HG02588 (cell line): ENCODE results near the gene SND1.

Experiments used
- ATAC-seq: cut with Tn5 transposase; IDR thresholded peaks from one replicate; pipeline ENCODE4 v1.9.1; 2021; ENCODE audit warnings: mild to moderate bottlenecking, moderate library complexity; ENCODE audit not compliant: unreplicated experiment

The SND1 gene

DNA sequence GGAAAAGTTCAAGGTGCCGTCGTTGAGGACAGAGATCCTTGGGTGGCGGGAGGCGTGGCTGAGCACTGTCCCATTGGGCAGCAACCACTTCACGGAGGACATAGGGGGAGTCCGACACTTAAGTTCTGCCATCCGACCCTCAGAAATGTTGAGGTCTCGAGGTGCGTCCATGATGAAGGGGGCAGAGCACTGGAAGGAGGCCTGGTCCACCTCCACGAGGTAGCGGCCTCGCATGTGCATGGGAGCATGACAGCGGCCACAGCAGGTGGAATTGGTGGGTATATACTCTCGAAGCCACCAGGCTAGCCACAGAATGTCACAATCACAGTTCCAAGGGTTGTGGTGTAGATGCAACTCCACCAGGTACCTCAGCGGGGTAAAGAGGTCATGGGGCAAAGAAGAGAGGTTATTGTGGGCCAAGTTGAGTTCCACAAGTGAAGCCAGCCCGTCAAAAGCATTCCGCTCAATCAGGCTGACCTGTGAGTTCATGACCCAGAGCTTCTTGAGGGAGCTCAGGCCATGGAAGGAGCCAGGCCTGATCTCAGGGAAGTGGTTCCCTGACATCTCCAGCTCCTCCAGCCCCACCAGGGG, 377.5 kb downstream of the SND1 start:
- no peak for ATAC-seq

DNA sequence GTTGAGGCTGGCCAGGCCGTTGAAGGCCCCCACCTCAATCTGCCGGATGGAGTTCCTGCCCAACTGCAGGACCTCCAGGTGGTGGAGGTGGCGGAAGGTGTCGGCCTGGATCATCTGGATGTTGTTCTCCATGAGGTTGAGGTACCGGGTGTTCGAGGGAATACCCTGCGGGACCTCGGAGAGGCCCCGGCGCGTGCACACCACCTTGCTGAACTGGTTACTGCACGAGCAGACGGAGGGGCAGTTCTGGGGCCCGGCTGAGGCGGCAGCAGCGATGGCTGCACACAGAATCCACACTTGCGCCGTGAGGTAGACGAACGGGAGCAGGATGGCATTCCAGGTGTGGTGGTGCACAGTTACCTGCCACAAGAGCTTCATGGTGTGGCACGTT, 378.3 kb downstream of the SND1 start:
- ATAC-seq = no peak

DNA sequence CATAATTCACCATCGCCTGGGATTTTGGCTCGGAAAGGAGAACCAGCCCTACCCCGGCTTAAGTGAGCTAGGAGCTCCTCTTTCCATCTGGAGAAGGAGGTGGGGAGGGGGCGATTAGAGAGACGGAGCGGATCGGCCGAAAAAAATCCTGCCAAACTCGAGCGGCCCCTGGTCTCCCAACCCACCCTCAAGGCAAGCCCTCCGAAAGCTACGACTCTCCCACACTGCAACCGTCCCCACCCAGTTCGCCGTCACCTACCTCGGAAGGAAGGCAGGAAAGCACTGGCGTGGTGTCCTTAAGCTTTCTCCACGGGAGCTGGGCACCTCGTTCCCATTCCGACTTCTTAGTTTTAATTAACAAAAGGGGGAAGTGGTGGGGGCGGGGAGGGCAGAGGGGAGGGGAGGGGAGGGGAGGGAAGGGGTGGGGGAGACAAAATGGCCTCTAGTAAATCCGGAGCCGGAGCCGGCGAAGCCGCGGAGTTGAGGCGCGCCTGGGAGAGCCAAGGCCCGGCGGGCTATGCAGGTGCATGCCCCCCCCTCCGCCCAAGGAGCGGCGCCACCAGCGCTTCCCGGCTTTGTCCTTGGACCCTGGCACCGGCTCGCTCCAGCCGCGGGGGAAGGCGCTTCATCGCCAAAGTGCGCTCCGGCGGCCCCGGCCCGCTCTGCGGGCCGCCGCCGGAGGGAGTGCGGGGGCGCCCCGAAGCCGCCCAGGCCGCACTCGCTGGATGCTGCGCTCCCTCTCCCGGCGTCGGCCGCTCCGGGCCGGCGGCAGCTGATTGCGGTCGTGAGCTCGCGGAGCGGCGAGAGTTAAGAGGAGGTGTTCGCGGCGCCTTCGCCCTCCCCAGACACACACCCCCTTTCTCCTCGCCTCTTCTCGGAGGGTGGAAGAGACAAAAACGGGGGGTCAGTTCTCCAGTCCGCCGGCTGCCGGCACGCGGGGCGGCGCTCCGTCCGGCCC, 378.9 kb downstream of the SND1 start, which contains the start of gene LRRC4:
LRRC4 (minus strand) TSS at position 784 of the 958 bp plus-strand sequence. CDS start 797 bp downstream, outside the sequence.
- ATAC-seq = peak; percentile 38

DNA sequence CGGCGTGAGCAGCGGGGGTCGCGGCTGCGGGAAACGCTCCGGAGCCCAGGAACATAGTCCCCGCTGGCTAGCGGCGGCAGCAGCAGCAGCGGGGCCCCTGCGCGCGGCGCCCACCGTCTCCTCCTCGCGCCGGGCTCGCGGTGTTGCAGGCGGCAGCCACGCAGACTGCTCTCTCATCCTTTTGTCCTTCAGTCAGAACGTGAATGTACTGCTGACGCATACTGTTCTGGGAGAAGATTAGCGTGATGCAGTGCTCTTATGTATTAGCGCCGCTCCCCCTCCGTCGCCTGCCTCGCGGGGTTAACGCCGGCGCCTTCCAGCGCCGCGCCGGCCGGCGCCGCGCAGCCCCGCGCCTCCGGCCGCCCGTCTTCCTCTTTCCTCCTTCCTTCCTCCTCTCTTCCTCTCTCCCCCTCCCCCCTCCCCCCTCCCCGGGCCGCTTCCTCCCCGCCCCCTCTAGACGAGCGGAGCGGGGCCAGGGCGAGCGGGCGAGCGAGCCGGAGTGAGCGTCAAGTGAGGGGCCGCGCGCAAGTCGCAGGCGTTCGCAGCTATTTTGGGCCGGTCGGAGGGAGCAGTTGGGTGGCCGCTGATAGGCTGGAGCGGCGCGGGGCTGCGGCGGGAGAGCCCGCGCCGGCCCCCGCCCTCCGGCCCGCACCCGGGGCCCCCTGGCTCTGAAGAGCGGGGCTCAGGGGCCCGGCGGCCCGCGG, 380.1 kb downstream of the SND1 start:
- ATAC-seq = peak; percentile 51

DNA sequence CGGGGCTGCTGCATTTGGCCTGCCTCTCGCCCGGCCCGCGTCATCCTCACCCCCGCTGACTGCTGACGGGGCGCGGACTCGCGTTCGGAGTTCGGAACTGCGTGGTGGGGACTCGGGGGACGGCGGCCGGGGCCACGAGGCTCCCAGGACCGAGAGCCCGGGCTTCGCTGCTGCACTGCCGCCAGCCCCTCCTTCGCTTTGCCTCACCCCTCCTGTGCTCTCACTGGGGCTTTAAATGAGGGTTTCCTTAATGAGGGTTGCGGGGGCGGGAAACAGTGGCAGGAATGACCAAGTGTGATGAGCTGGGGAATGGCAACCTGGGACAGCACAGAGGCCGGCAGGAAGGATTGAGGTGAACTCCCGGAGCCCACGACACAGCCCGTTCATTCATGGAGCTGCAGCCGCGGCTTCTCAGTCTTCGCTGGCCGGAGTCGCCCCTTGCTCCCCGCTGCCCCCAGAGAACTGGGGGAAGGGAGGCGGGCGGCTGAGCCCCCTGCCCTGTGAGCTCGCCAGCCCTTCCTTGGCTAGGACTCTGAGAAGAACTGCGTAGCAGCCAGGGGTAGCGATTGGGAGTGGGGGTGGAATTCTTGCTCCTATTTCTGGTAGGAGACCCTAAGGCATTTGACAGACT, 380.7 kb downstream of the SND1 start:
- ATAC-seq = no peak

DNA sequence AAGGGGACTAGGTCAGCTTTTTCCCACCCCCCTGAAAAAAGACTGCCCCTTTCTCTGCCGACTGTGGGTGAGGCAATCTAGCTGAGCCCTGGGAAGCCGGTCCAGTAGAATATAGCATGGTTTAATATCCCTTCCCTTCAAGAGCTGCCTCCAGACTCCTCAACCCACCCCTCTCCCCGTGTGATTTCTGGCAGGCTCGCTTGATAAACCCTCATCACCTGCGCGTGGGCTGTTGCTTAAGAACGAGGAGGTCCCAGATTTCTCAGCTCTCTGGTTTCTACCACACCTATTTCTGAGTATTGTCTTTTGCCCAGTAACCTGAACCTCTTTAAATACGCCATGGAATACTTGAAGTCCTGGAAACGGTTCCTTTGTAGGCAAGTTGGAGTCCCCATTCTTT, 381.3 kb downstream of the SND1 start:
- no peak for ATAC-seq

DNA sequence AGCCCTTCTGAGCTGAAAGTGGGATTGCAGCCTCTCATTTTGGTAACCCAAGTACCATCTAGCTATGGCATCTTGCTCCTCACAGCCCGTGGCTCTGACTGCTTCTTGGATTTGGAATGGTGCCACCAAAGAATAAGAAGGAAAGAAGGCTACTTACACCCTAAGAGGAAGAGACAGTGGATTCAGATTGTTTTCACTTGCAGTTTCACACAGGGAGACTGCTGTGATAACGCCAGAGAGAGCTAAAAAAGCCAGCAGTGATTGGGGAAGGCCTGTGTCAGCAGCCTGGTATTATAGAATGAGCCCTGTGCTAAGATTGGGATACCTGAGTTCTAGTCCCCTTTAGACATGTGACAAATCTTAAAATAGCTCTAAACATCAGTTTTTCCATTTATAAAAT, 382.8 kb downstream of the SND1 start:
- no peak for ATAC-seq

DNA sequence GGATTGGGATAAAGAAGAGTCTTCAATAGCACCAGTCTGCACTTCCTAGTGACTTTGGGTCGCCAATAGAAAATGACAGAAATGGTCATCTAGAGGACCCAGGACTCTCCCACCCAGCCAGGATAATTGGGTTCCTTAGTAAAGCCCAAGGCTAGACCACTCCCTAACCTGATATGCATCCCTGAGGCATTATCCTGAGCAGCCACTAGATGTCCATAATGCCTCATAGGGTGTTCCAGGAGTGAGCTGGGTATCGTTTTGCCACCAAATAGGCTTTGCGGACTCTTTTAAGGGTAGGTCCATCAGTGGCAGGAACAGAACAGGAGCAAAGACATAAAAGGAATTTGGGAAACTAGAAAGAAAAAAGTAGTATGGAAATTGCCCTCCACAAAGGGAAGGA, 383.7 kb downstream of the SND1 start:
- ATAC-seq = no peak

DNA sequence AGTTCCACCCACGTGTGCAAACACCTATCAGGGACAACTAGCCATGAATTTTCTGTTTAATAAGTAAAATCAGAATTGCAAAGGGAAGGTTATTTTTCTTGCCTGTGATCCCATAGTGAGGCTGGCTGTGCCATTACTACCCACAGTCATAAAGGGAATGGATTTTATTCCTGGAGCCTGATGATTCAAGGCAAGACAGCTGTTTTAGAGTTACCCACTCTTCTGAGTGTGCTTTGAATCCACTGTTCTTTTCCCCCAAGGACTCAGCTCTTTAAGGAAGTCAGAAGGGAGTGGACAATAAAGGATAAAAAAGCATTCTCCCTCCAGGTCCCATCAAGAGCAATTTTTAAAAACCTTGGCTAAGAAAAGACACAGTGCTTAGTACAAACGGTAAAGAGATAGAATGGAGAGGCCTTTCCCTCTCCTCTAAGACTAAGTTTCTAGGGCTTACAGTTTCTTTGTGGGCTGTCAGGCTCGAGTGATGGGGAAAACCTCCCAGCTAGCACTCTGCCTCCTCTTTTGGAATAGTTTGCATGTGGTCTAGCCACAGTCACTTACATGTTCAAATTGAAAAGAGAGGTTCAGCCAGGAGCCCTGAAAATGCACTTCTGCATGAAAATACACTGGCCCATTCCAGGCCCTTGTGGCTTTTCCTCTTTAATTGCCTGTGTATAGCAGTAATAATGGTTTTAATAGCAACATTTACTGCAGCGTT, 384.4 kb downstream of the SND1 start:
- peak; percentile 57 for ATAC-seq

DNA sequence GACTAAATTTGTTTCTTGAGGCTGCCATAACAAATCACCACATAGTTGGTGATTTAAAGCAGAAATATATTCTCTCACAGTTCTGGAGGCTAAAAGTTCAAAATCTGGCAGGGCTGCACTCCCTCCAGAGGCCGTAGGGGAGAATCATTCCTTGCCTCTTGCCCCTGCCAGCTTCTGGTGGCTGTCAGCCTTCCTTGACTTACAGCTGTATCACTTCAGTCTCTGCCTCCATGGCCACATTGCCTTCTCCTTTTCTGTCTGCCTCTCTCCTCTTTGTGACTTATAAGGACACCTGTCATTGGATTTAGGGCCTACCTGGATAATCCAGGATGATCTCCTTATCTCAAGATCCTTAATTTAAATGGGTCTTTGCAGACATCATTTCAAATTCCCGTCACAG, 385.1 kb downstream of the SND1 start:
- no peak for ATAC-seq

DNA sequence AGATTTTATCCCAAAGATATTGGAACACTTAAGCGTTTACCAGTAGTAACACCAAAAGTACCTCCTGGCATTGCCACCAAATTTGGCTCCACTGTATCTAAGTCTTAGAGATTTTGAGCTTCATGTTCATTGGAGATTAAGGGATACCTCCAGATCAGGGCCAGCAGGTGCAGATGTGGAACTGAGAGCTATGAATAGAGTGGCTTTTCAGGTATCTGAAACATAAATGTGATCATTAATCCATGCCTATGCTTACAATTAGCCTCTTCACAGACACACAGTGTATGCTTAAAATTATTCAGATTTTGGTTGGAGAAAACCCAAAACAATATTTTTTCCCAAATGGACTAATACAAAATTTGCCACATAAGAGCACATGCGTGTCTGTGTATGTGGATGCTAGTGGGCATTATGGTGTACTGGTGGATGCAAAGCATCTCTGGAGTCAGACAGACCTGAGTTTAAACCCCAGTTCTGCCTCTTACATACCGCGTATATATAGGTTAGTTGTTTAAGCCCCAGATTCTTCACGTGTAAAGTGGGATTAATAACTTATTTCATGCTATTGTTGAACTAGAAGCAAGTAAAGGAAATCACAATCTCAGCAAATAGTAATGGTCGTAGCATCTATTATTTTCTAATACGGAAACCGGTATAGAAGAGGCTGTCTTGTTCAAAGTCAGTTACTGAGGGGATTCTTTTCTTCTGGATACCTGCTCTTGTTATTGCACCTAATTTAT, 386.1 kb downstream of the SND1 start:
- ATAC-seq = no peak

DNA sequence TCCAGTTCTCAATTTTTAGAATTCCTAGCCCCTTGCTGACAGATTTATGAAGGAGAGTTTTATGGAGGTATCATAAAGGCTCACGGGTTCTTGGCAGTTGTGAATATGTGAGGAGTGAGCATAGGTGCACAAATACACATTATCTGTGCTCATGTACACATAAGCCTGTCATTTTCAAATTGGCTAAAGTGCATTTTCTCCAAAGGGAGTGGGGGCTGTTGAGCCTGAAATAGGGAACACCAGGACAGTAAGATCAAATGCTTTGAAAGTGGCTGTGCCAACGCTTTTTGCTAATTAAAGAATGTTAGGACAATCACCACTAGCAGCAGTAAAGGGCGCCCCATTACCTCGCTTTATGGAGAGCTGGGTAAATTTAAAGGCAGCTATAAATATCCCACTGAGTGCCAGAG, 387.6 kb downstream of the SND1 start:
- ATAC-seq = no peak

DNA sequence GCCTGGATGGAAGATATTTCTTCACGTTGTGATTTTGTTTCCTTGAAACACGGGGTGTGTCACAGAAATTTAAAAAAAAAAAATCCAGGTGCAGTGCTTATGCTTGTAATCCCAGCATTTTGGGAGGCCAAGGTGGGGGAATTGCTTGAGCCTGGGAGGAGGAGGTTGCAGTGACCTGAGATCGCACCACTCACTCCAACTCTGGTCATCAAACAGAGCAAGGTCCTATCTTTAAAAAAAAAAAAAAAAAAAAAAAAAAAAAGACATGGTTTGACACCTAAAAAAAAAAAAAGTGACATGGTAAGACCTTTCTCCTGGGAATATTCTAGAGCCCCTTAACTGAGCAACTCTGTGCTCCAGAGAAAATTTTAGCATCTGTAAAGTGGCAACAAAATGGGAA, 388.2 kb downstream of the SND1 start:
- no peak for ATAC-seq

DNA sequence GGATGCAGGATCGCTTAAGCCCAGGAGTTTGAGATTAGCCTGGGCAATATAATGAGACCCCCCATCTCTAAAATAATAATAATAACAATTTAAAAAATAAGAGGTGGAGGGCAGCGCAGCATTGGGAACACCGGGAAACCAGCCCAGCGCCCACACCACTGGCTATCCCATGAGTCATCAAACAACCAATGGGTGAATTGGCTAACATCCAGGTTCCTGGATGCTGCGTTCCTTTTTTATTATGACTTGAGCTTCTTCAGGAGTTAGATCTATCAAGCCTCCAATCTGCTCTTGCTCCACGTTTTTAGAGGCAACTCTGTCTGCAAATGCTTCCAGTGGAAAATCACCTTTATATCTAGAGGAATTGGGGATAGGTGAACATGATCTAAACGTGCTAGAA, 389.2 kb downstream of the SND1 start:
- no peak for ATAC-seq

DNA sequence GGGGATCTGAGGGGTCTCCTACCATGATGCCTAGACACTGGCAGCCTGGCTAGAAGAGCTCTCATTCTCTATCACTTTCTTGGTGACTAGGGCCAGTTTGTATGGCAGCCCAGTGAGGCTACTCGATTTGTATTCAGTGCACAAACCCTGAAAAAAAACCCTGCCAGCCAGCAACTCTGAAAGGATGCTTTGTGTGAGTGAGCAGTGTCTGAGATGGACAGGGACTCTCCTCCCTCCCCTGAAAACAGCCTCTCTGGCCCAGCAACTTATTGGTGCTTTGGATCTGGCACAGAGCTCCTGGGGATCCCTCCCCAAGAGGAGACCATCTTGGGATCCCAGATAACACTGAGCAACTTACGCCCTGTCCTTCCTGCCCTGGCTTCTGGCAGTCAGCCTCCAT, 390.0 kb downstream of the SND1 start:
- no peak for ATAC-seq

DNA sequence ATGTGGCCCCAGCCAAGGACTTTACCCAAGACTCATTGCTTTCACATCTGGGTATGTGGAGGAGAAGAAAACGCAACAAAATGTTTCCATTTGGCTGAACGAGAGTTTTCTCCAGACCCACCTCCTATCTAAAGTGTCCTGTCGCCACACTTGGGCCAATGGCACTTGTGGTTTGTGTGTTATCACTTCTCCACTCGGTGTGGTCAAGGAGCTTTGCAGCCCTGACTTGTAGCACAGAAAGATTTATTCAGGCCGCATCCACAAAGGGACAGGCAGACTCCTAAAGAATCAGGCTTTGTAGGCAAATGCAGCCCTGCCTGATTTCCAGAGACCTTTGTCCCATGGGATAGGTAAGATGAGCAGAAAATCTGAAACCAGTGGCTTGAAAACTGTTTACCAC, 392.1 kb downstream of the SND1 start:
- no peak for ATAC-seq

DNA sequence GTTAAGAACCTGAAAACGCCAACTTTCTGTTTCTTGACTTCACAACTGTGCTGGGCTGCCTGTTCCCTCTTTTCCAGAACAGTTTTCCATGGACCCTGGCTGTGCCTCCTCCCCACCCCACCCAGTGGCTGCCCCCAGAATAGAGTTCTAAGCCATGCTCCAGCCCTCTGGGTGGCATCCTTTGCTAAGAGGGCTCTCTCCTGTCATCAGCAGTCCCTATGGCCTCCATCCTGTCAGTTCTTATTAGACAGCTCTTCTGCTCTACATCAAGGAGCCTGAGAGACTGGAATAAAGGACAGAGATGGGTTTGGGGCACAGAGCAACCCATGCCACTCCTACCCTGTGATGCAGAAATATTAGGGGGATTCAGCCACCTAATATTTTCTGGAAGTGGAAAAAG, 393.2 kb downstream of the SND1 start:
- no peak for ATAC-seq

DNA sequence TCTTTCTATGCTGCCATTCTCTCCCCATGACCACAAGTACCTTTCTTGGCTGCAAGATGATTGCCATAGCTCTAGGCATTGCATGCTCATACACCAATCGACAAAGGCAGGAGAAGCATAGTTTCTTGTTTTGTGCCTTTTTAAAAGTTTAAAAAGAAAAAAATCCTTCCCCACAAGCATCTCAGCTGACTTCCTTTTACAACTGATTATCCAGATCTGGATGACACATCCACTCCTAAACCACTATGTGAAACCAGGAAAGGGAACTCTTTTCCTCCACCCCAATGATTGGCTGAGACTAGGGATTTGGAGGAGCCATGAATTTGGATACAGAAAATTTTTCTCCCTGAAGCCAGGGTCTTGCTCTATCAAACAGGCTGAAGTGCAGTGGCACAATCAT, 393.8 kb downstream of the SND1 start:
- no peak for ATAC-seq

DNA sequence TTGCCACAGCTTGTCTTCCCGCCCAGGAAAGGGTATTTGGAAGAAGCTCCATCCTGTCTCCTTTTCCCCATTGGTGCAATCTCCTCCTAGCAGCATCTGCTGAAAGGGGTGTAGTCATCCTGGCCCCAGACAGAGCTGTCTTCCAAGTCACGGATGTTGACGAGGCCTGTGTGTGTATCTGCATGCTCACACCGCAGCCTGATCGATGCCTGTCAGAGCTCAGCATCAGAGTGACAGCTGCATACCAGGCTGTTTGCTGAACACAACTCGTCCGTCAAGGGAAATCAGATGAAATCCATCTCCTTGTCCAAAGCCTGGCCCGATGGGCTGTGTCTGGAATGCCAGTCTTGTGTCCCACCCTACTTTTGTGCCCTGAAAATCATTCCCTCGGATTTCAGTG, 400.4 kb downstream of the SND1 start:
- ATAC-seq = no peak

DNA sequence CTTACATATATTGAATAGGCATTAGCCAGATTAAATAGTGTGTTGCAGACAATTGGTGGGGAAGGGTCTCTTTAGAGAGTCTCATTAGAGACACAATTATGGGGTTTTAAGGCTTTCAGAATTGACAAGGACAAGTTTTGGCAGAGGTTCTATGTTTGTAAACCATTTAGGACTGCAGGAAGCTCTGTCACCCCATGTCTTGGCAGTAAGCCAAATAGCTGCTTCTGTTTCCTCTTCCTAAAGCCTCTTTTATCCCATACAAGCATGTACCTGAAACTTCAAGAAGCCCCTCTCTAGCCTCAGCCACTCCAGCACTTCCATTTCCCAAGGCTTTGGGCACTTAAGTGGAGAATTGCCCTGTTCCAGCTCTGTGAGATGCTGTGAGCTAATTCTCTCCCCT, 401.0 kb downstream of the SND1 start:
- no peak for ATAC-seq
